H9 (cell line): ENCODE data around the gene ZBTB20. TPM values are rescaled to one million over a fixed set of nuclear protein-coding genes. Genes with fewer than 3 reads are reported as not detected.

Experiments used
- DNase-seq: peaks from one replicate; pipeline ENCODE4 v3.0.0-alpha.2; 2017
- H2AFZ ChIP-seq: one replicate; pipeline ENCODE4 v1.6.1; 2013; ENCODE audit warnings: mild to moderate bottlenecking, low read length, control low read depth, moderate library complexity
- H2AK5ac ChIP-seq: 2 replicates; pipeline ENCODE4 v1.6.1; 2013; ENCODE audit warnings: low read length, control low read depth, mixed read lengths; ENCODE audit not compliant: insufficient read length
- H2BK120ac ChIP-seq: one replicate; pipeline ENCODE4 v1.6.1; 2013; ENCODE audit warnings: low read depth, mild to moderate bottlenecking, low read length, control low read depth, inconsistent platforms; ENCODE audit not compliant: poor library complexity, severe bottlenecking
- H2BK12ac ChIP-seq: 2 replicates; pipeline ENCODE4 v1.6.1; 2013; ENCODE audit warnings: low read length, control low read depth, mixed read lengths, low read depth; ENCODE audit not compliant: insufficient read length
- H2BK15ac ChIP-seq: 2 replicates; pipeline ENCODE4 v1.6.1; 2013; ENCODE audit warnings: low read depth, low read length, control low read depth
- H2BK20ac ChIP-seq: one replicate; pipeline ENCODE4 v1.6.1; 2013; ENCODE audit warnings: low read depth, mild to moderate bottlenecking, low read length, control low read depth, inconsistent platforms; ENCODE audit not compliant: poor library complexity, severe bottlenecking
- H2BK5ac ChIP-seq: 2 replicates; pipeline ENCODE4 v1.6.1; 2013; ENCODE audit warnings: low read length, control low read depth, mixed read lengths; ENCODE audit not compliant: insufficient read length
- H3K14ac ChIP-seq: 2 replicates; pipeline ENCODE4 v1.6.1; 2013; ENCODE audit warnings: low read length, control low read depth; ENCODE audit not compliant: insufficient read depth
- H3K18ac ChIP-seq: 2 replicates; pipeline ENCODE4 v1.6.1; 2013; ENCODE audit warnings: low read depth, mild to moderate bottlenecking, mixed read lengths, low read length, control low read depth; ENCODE audit not compliant: insufficient read length
- H3K23ac ChIP-seq: 2 replicates; pipeline ENCODE4 v1.6.1; 2013; ENCODE audit warnings: low read length, control low read depth, mixed read lengths, low read depth; ENCODE audit not compliant: insufficient read length
- H3K23me2 ChIP-seq: 2 replicates; pipeline ENCODE4 v1.6.1; 2013; ENCODE audit warnings: low read depth, mild to moderate bottlenecking, mixed read lengths, low read length, control low read depth; ENCODE audit not compliant: insufficient read length, poor library complexity, severe bottlenecking
- H3K27ac ChIP-seq: 2 replicates; pipeline ENCODE4 v1.5.1; 2013; ENCODE audit warnings: low read length, control low read depth, mixed read lengths, low read depth; ENCODE audit not compliant: insufficient read length
- H3K27me3 ChIP-seq: 2 replicates; pipeline ENCODE4 v1.6.1; 2013; ENCODE audit warnings: low read length, control low read depth, inconsistent platforms; ENCODE audit not compliant: insufficient read depth
- H3K4ac ChIP-seq: 2 replicates; pipeline ENCODE4 v1.6.1; 2013; ENCODE audit warnings: low read depth, mild to moderate bottlenecking, control low read depth, inconsistent platforms, low read length, moderate library complexity
- H3K4me1 ChIP-seq: 2 replicates; pipeline ENCODE4 v1.6.1; 2013; ENCODE audit warnings: low read length, control low read depth, inconsistent platforms; ENCODE audit not compliant: insufficient read depth
- H3K4me2 ChIP-seq: 2 replicates; pipeline ENCODE4 v1.6.1; 2013; ENCODE audit warnings: low read length, control low read depth, mixed read lengths; ENCODE audit not compliant: insufficient read length, insufficient read depth
- H3K56ac ChIP-seq: 2 replicates; pipeline ENCODE4 v1.6.1; 2013; ENCODE audit warnings: low read depth, mild to moderate bottlenecking, mixed read lengths, low read length, control low read depth; ENCODE audit not compliant: insufficient read length
- H3K79me1 ChIP-seq: 2 replicates; pipeline ENCODE4 v1.6.1; 2013; ENCODE audit warnings: low read depth, mild to moderate bottlenecking, moderate library complexity, low read length, control low read depth, inconsistent platforms; ENCODE audit not compliant: insufficient read depth, poor library complexity, severe bottlenecking
- H3K79me2 ChIP-seq: 2 replicates; pipeline ENCODE4 v1.6.1; 2013; ENCODE audit warnings: low read length, control low read depth, inconsistent platforms; ENCODE audit not compliant: insufficient read depth
- H3K9ac ChIP-seq: 2 replicates; pipeline ENCODE4 v1.6.1; 2013; ENCODE audit warnings: low read length, control low read depth, mixed read lengths; ENCODE audit not compliant: insufficient read length; ENCODE audit errors: extremely low read depth
- H3K9me3 ChIP-seq: one replicate; pipeline ENCODE4 v1.6.1; 2013; ENCODE audit warnings: low read depth, low read length, inconsistent platforms; ENCODE audit not compliant: control insufficient read depth
- H3T11ph ChIP-seq: one replicate; pipeline ENCODE4 v1.6.1; 2013; ENCODE audit warnings: mild to moderate bottlenecking, low read length, control low read depth, inconsistent platforms
- H4K20me1 ChIP-seq: one replicate; pipeline ENCODE4 v1.6.1; 2013; ENCODE audit not compliant: control insufficient read depth, insufficient read length, insufficient read depth
- H4K5ac ChIP-seq: 2 replicates; pipeline ENCODE4 v1.6.1; 2013; ENCODE audit warnings: low read depth, mild to moderate bottlenecking, mixed read lengths, low read length, control low read depth; ENCODE audit not compliant: insufficient read length
- H4K8ac ChIP-seq: replicated peaks from 2 replicates; pipeline ENCODE4 v1.6.1; 2013; ENCODE audit warnings: low read length, control low read depth, mixed read lengths, low read depth; ENCODE audit not compliant: insufficient read length
- H4K91ac ChIP-seq: 2 replicates; pipeline ENCODE4 v1.6.1; 2013; ENCODE audit warnings: low read depth, mild to moderate bottlenecking, moderate library complexity, mixed read lengths, low read length, control low read depth; ENCODE audit not compliant: insufficient read length
- H3K27ac Mint-ChIP-seq, 3 experiments: 2 replicates in 2 of 3; 3 replicates in 1 of 3; pipeline ENCODE4 v1.8.0; 2020 to 2021; ENCODE audit warnings: mixed read lengths in 3 of 3, mild to moderate bottlenecking in 1 of 3, moderate library complexity in 1 of 3
- H3K27me3 Mint-ChIP-seq: 2 replicates; pipeline ENCODE4 v1.8.0; 2021; ENCODE audit warnings: low read depth, mild to moderate bottlenecking, moderate library complexity, mixed read lengths
- H3K36me3 Mint-ChIP-seq, 3 experiments: 2 replicates in 2 of 3; 3 replicates in 1 of 3; pipeline ENCODE4 v1.8.0; 2020 to 2021; ENCODE audit warnings: low read depth in 3 of 3, mixed read lengths in 3 of 3; ENCODE audit not compliant: insufficient read depth in 1 of 3
- H3K4me1 Mint-ChIP-seq, 2 experiments: 2 replicates each; pipeline ENCODE4 v1.8.0; 2020; ENCODE audit warnings: mixed read lengths in 2 of 2
- H3K4me3 Mint-ChIP-seq, 2 experiments: 2 replicates in 1 of 2; 3 replicates in 1 of 2; pipeline ENCODE4 v1.8.0; 2020 to 2021; ENCODE audit warnings: mild to moderate bottlenecking in 2 of 2, mixed read lengths in 2 of 2, moderate library complexity in 1 of 2
- H3K9me3 Mint-ChIP-seq, 2 experiments: 2 replicates in 1 of 2; 3 replicates in 1 of 2; pipeline ENCODE4 v1.8.0; 2020; ENCODE audit warnings: mild to moderate bottlenecking in 2 of 2, mixed read lengths in 2 of 2, moderate library complexity in 1 of 2
- CTCF ChIP-seq: fragments of 200-600 bp; sonication (generic); conservative IDR thresholded peaks from 3 replicates; pipeline ENCODE4 v1.8.0; 2021; ENCODE audit warnings: antibody characterized with exemption, mild to moderate bottlenecking
- WGBS: extraction: QIAGEN DNeasy Blood & Tissue Kit; methylation state at CpG from one replicate; pipeline ENCODE4 v1.1.7; 2013; ENCODE audit warnings: missing lambda C conversion rate, low lambda C conversion rate, mixed read lengths; ENCODE audit not compliant: insufficient read length; ENCODE audit errors: extremely low coverage; 5-methylcytosine and 5-hydroxymethylcytosine counted together
- total RNA-seq: library from RNA; stranded (reverse); gene quantifications from 2 replicates; pipeline ENCODE4 v1.2.1, GENCODE V29; 2021

ZBTB20 gene
- total RNA-seq, 1 experiment from 2014 or later, result 0.70 TPM

GRCh38 chr3:114313426-114313825, 833.7 kb downstream of the ZBTB20 start:
- no peak overlapping the region for H2BK5ac ChIP-seq
- no peaks in the 10 kb centered on the region for H3K27me3 ChIP-seq
- no peaks in the 10 kb centered on the region for H3K27me3 Mint-ChIP-seq
- no peak overlapping the region for H4K8ac ChIP-seq
- H3K4me1 ChIP-seq, result peaks cover 4% of the 10 kb centered on the region; the same call in 1 of the 2 replicates
- H2BK120ac ChIP-seq, result no peak overlapping the region
- H2AFZ ChIP-seq, result no peak overlapping the region
- H3T11ph ChIP-seq, result no peak overlapping the region
- no peak for TF ChIP-seq CTCF
- no peak overlapping the region for H3K4me3 Mint-ChIP-seq
- no peak overlapping the region for H3K56ac ChIP-seq
- no peak overlapping the region for H4K5ac ChIP-seq
- H3K4me2 ChIP-seq, result no peak overlapping the region
- no peaks in the 10 kb centered on the region for H3K9me3 Mint-ChIP-seq
- H3K9ac ChIP-seq, result no peak overlapping the region
- no peak overlapping the region for H3K14ac ChIP-seq
- H3K27ac Mint-ChIP-seq, result no peak overlapping the region
- H2BK12ac ChIP-seq, result no peak overlapping the region
- no peak overlapping the region for H3K27ac ChIP-seq
- H2BK15ac ChIP-seq, result no peak overlapping the region
- H2AK5ac ChIP-seq, result no peak overlapping the region
- H3K9me3 ChIP-seq, result no peaks in the 10 kb centered on the region
- H3K18ac ChIP-seq, result no peak overlapping the region
- peaks cover 11 to 14% of the 10 kb centered on the region in 2 experiments for H3K4me1 Mint-ChIP-seq
- no peaks in the 10 kb centered on the region for H3K79me2 ChIP-seq
- H4K20me1 ChIP-seq, result no peaks in the 10 kb centered on the region
- no peaks in the 10 kb centered on the region for H3K79me1 ChIP-seq
- no peak overlapping the region for H4K91ac ChIP-seq
- H3K23ac ChIP-seq, result no peak overlapping the region
- H3K4ac ChIP-seq, result no peak overlapping the region
- no CpG with 5 or more reads among the region's 2 CpGs for WGBS
- H2BK20ac ChIP-seq, result no peak overlapping the region
- H3K36me3 Mint-ChIP-seq, result no peaks in the 10 kb centered on the region
- DNase-seq, result no peak
- no peaks in the 10 kb centered on the region for H3K23me2 ChIP-seq
